Measurements from ENCODE around the gene TMSB15C. TPM values are rescaled to one million over a fixed set of nuclear protein-coding genes. Genes with fewer than 3 reads are reported as not detected.
A peak's percentile ranks its signal among the peaks of the same experiment; 100 is the strongest.

Gene TMSB15C
- total RNA-seq, 1 donor from 2014 or later = 2.7 TPM

DNA sequence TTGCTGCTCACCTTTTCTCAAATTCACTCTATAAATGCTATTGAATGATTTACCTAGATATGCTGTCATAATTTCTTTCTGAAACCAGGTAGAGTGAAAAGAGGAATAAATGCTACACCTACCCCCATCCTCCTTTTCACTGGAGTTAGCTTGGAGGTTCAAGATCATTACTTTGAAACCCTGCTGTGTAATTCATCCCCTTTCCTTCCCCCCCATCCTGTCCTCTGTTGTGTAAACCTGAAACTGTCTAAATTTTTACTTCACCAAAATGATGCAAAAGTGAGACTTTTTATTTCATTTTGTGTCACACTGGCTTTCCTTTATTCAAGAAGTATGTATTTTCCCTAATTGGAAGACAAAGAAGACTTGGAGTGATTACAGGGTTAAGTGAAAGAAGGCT lies 41.7 kb upstream of the TMSB15C start:
- Histone ChIP-seq H3K9ac (ENCODE audit: low read length) (no peak overlapping the region), H2AFZ (ENCODE audit: low read depth, low read length) (no peak overlapping the region), H3K27ac (ENCODE audit: low read depth, low read length) (no peak overlapping the region), H3K9me3 (ENCODE audit: insufficient read depth, low read depth, low read length) (no peaks in the 10 kb centered on the region), H4K20me1 (ENCODE audit: insufficient read depth, low read length) (peaks cover 9% of the 10 kb centered on the region), H3K36me3 (ENCODE audit: insufficient read depth, low read length) (no peaks in the 10 kb centered on the region), H3K27me3 (ENCODE audit: insufficient read depth, low read length) (no peaks in the 10 kb centered on the region), H3K4me3 (ENCODE audit: insufficient read depth, low read depth, low read length) (no peak overlapping the region), H3K4me2 (ENCODE audit: low read length) (no peak overlapping the region), H3K79me2 (ENCODE audit: insufficient read depth, low read length) (no peaks in the 10 kb centered on the region), H3K4me1 (ENCODE audit: insufficient read depth, low read length) (no peaks in the 10 kb centered on the region)
- Mint-ChIP-seq H3K4me3 (ENCODE audit: unreplicated experiment) (no peak overlapping the region), H3K27me3 (ENCODE audit: low read depth, unreplicated experiment) (peaks cover 2% of the 10 kb centered on the region), H3K9me3 (ENCODE audit: unreplicated experiment) (no peaks in the 10 kb centered on the region), H3K36me3 (ENCODE audit: low read depth, unreplicated experiment) (no peaks in the 10 kb centered on the region), H3K4me1 (ENCODE audit: low read depth, unreplicated experiment) (no peaks in the 10 kb centered on the region), H3K27ac (ENCODE audit: unreplicated experiment) (no peak overlapping the region)
- DNase-seq (ENCODE audit: low read depth) = no peak
- TF ChIP-seq, protein P1, sequence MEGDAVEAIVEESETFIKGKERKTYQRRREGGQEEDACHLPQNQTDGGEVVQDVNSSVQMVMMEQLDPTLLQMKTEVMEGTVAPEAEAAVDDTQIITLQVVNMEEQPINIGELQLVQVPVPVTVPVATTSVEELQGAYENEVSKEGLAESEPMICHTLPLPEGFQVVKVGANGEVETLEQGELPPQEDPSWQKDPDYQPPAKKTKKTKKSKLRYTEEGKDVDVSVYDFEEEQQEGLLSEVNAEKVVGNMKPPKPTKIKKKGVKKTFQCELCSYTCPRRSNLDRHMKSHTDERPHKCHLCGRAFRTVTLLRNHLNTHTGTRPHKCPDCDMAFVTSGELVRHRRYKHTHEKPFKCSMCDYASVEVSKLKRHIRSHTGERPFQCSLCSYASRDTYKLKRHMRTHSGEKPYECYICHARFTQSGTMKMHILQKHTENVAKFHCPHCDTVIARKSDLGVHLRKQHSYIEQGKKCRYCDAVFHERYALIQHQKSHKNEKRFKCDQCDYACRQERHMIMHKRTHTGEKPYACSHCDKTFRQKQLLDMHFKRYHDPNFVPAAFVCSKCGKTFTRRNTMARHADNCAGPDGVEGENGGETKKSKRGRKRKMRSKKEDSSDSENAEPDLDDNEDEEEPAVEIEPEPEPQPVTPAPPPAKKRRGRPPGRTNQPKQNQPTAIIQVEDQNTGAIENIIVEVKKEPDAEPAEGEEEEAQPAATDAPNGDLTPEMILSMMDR (IDR thresholded peaks at IDR 0.05; ENCODE audit: insufficient read depth, low read depth, low read length) = no peak
- no peak for TF ChIP-seq EZH2 (IDR thresholded peaks at IDR 0.05; ENCODE audit: insufficient read depth, low read length)
- peak; percentile 88 for FAIRE-seq

- H3K4me3 ChIP-seq (ENCODE audit: insufficient read depth, low read depth, low read length) = peak overlapping the region; percentile 67
- H3K4me1 Mint-ChIP-seq (ENCODE audit: low read depth, unreplicated experiment) = no peaks in the 10 kb centered on the region
- H3K4me2 ChIP-seq (ENCODE audit: low read length) = peak overlapping the region; percentile 91
- H3K27me3 Mint-ChIP-seq (ENCODE audit: low read depth, unreplicated experiment) = peaks cover 2% of the 10 kb centered on the region
- no peak overlapping the region for H3K27ac ChIP-seq (ENCODE audit: low read depth, low read length)
- H3K9me3 Mint-ChIP-seq (ENCODE audit: unreplicated experiment) = no peaks in the 10 kb centered on the region
- no peaks in the 10 kb centered on the region for H3K9me3 ChIP-seq (ENCODE audit: insufficient read depth, low read depth, low read length)
- H3K36me3 Mint-ChIP-seq (ENCODE audit: low read depth, unreplicated experiment) = no peaks in the 10 kb centered on the region
- no peaks in the 10 kb centered on the region for H3K36me3 ChIP-seq (ENCODE audit: insufficient read depth, low read length)
- FAIRE-seq (no peak), DNase-seq (ENCODE audit: low read depth) (peak; percentile 31)
- no peaks in the 10 kb centered on the region for H3K27me3 ChIP-seq (ENCODE audit: insufficient read depth, low read length)
- H3K9ac ChIP-seq (ENCODE audit: low read length) = peak overlapping the region; percentile 87
- TF ChIP-seq, protein P1 (IDR thresholded peaks at IDR 0.05; ENCODE audit: insufficient read depth, low read depth, low read length) = peak; percentile 40
- no peak for TF ChIP-seq EZH2 (IDR thresholded peaks at IDR 0.05; ENCODE audit: insufficient read depth, low read length)
- H3K79me2 ChIP-seq (ENCODE audit: insufficient read depth, low read length) = no peaks in the 10 kb centered on the region
- peaks cover 9% of the 10 kb centered on the region for H4K20me1 ChIP-seq (ENCODE audit: insufficient read depth, low read length)
- peak overlapping the region; percentile 66 for H2AFZ ChIP-seq (ENCODE audit: low read depth, low read length)
- H3K27ac Mint-ChIP-seq (ENCODE audit: unreplicated experiment) = no peak overlapping the region
- peak overlapping the region; percentile 88 for H3K4me3 Mint-ChIP-seq (ENCODE audit: unreplicated experiment)
- H3K4me1 ChIP-seq (ENCODE audit: insufficient read depth, low read length) = peaks cover 4% of the 10 kb centered on the region
These were observed 37.4 kb upstream of the TMSB15C start for GRCh38 chrX:104113222-104113965.

Data from astrocyte (in vitro differentiated cells and primary cell).